Mesendoderm (in vitro differentiated cells): ENCODE measurements around the gene CCSER1.

ENCODE experiments used
- DNase-seq: peaks from one replicate; pipeline ENCODE4 v3.0.0; 2013
- H2AK5ac ChIP-seq: 2 replicates; pipeline ENCODE4 v1.6.1; 2013; ENCODE audit warnings: low read length, inconsistent platforms
- H2BK120ac ChIP-seq: 2 replicates; pipeline ENCODE4 v1.6.1; 2013; ENCODE audit warnings: low read depth, mild to moderate bottlenecking, low read length, moderate library complexity, mixed read lengths
- H2BK15ac ChIP-seq: replicated peaks from 2 replicates; pipeline ENCODE4 v1.6.1; 2013; ENCODE audit warnings: low read depth, mild to moderate bottlenecking, moderate library complexity
- H2BK5ac ChIP-seq: 2 replicates; pipeline ENCODE4 v1.6.1; 2013; ENCODE audit warnings: low read length, inconsistent platforms
- H3K18ac ChIP-seq: 2 replicates; pipeline ENCODE4 v1.6.1; 2013; ENCODE audit warnings: mild to moderate bottlenecking, low read length, mixed read lengths
- H3K23ac ChIP-seq: one replicate; pipeline ENCODE4 v1.6.1; 2013; ENCODE audit warnings: low read length
- H3K27ac ChIP-seq: 2 replicates; pipeline ENCODE4 v1.5.1; 2013; ENCODE audit warnings: low read depth, mild to moderate bottlenecking, inconsistent platforms, low read length, moderate library complexity
- H3K27me3 ChIP-seq: 2 replicates; pipeline ENCODE4 v1.6.1; 2013; ENCODE audit warnings: low read length, control low read depth, mild to moderate bottlenecking, inconsistent platforms; ENCODE audit not compliant: insufficient read depth, poor library complexity
- H3K36me3 ChIP-seq: 2 replicates; pipeline ENCODE4 v1.6.1; 2013; ENCODE audit warnings: low read length, inconsistent platforms; ENCODE audit not compliant: control insufficient read depth, insufficient read depth
- H3K4ac ChIP-seq: one replicate; pipeline ENCODE4 v1.6.1; 2013; ENCODE audit warnings: low read depth, mild to moderate bottlenecking, low read length, moderate library complexity
- H3K4me1 ChIP-seq: 2 replicates; pipeline ENCODE4 v1.6.1; 2013; ENCODE audit warnings: low read depth, low read length, inconsistent platforms; ENCODE audit not compliant: control insufficient read depth
- H3K4me2 ChIP-seq: 2 replicates; pipeline ENCODE4 v1.6.1; 2013; ENCODE audit warnings: low read length
- H3K4me3 ChIP-seq: 2 replicates; pipeline ENCODE4 v1.5.1; 2013; ENCODE audit warnings: mild to moderate bottlenecking, low read length
- H3K56ac ChIP-seq: one replicate; pipeline ENCODE4 v1.6.1; 2013; ENCODE audit warnings: low read length
- H3K79me1 ChIP-seq: 2 replicates; pipeline ENCODE4 v1.6.1; 2013; ENCODE audit warnings: low read length, inconsistent platforms
- H3K79me2 ChIP-seq: 2 replicates; pipeline ENCODE4 v1.6.1; 2013; ENCODE audit warnings: mild to moderate bottlenecking, low read length; ENCODE audit not compliant: control insufficient read depth, insufficient read depth
- H3K9ac ChIP-seq: 2 replicates; pipeline ENCODE4 v1.6.1; 2013; ENCODE audit warnings: low read length, inconsistent platforms
- H4K5ac ChIP-seq: one replicate; pipeline ENCODE4 v1.6.1; 2013; ENCODE audit warnings: low read length
- H4K8ac ChIP-seq: one replicate; pipeline ENCODE4 v1.6.1; 2013; ENCODE audit warnings: low read depth, mild to moderate bottlenecking, control low read depth, low read length, moderate library complexity
- WGBS: extraction: QIAGEN DNeasy Blood & Tissue Kit; methylation state at CpG from one replicate; pipeline ENCODE4 v1.1.7; 2013; ENCODE audit warnings: low lambda C conversion rate, missing lambda C conversion rate; ENCODE audit not compliant: insufficient coverage; ENCODE audit errors: extremely low coverage; 5-methylcytosine and 5-hydroxymethylcytosine counted together

Gene CCSER1

DNA sequence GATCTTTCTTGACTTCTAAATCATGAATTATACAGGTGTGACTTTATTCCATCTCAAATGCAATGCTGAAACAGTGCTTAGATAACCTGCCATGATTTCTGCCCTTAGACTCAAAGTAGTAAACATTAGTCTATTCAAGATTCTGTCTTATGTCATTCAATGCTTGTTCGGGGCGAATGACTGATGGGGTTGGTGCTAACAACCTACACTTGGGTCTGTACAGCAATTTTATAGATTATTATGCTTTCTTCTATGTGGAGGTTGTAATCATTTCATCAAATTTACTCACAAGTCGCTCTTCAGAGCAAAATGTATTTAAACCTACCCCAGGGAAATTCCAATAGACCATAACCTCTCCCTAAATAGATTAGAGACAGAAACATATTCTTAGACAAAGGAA lies 1155.0 kb downstream of the CCSER1 start:
- Histone ChIP-seq H3K23ac (no peak overlapping the region), H3K4me1 (peaks cover 5% of the 10 kb centered on the region), H3K4me2 (no peak overlapping the region), H2AK5ac (no peak overlapping the region), H3K79me2 (no peaks in the 10 kb centered on the region), H4K5ac (no peak overlapping the region), H3K56ac (no peak overlapping the region), H3K27ac (no peak overlapping the region), H2BK5ac (no peak overlapping the region), H3K18ac (no peak overlapping the region), H3K36me3 (no peaks in the 10 kb centered on the region), H2BK120ac (no peak overlapping the region), H2BK15ac (peak overlapping the region; percentile 64), H3K4ac (no peak overlapping the region), H3K9ac (no peak overlapping the region), H4K8ac (no peak overlapping the region), H3K27me3 (no peaks in the 10 kb centered on the region), H3K4me3 (no peak overlapping the region), H3K79me1 (no peaks in the 10 kb centered on the region)
- no CpG with 5 or more reads among the region's 3 CpGs for WGBS
- no peak for DNase-seq

DNA sequence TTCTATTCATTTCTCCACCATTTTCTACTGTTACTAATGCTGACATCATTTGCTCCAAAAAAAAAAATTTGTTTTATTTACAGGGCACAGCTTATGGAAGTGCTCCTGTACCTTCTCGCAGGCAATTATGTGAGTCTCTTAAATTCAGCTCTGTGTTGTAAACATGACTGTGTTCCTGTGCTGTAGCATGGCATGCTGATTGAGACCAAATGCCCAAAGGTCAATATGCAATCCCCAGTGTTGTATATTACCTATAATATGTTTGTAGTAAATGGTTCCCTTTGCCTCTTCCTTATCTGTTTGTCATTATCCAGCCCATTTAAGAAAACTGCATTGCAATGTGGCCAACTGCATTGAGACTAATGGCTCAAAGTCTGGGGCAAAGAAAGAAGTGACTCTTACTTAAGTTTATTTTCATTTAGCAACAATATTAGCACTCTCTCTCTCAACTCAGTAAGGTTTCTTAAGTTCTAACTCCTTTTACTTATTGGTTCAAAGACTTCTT lies 1156.6 kb downstream of the CCSER1 start:
- no peak overlapping the region for H3K4me3 ChIP-seq
- DNase-seq: no peak

DNA sequence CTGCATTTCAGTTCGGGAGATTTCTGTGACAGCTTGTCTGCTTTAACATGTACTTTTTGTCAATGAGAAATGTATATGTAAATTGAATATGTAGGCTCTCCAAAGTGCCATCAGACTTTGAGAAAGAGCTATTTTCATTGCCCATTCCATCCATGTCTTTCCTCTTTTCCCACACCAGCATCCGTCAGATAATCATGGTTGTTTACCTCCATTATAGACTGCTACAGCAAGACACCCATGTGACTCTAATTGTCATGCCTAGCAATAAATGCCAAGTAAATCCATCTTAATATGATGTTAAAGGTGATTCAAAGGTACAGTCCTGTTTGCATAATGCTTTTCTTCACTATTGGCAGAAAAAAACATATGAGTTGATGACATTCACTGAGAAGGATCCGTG lies 1157.3 kb downstream of the CCSER1 start:
- H3K4ac ChIP-seq: no peak overlapping the region
- no CpG with 5 or more reads among the region's 3 CpGs for WGBS
- H2BK120ac ChIP-seq: no peak overlapping the region
- no peak overlapping the region for H3K23ac ChIP-seq
- H3K4me3 ChIP-seq: no peak overlapping the region
- H3K27ac ChIP-seq: no peak overlapping the region
- no peak overlapping the region for H4K5ac ChIP-seq
- no peak overlapping the region for H2BK15ac ChIP-seq
- no peak overlapping the region for H3K56ac ChIP-seq
- DNase-seq: no peak
- no peak overlapping the region for H3K18ac ChIP-seq
- H3K4me1 ChIP-seq: peaks cover 5% of the 10 kb centered on the region
- no peaks in the 10 kb centered on the region for H3K27me3 ChIP-seq
- no peaks in the 10 kb centered on the region for H3K79me2 ChIP-seq
- no peak overlapping the region for H4K8ac ChIP-seq
- H3K9ac ChIP-seq: no peak overlapping the region
- no peaks in the 10 kb centered on the region for H3K36me3 ChIP-seq
- H3K4me2 ChIP-seq: no peak overlapping the region
- H2AK5ac ChIP-seq: no peak overlapping the region
- no peak overlapping the region for H2BK5ac ChIP-seq
- H3K79me1 ChIP-seq: no peaks in the 10 kb centered on the region

More for the DNA sequence above, 1156.6 kb downstream of the CCSER1 start:
- H3K79me1 ChIP-seq: no peaks in the 10 kb centered on the region
- no peak overlapping the region for H3K56ac ChIP-seq
- no peak overlapping the region for H2BK120ac ChIP-seq
- H3K79me2 ChIP-seq: no peaks in the 10 kb centered on the region
- no peaks in the 10 kb centered on the region for H3K36me3 ChIP-seq
- no peak overlapping the region for H3K4ac ChIP-seq
- no peak overlapping the region for H3K9ac ChIP-seq
- H4K5ac ChIP-seq: no peak overlapping the region
- no peak overlapping the region for H3K4me2 ChIP-seq
- H4K8ac ChIP-seq: no peak overlapping the region
- no peaks in the 10 kb centered on the region for H3K27me3 ChIP-seq
- no peak overlapping the region for H3K18ac ChIP-seq
- no peak overlapping the region for H2BK15ac ChIP-seq
- no peak overlapping the region for H2BK5ac ChIP-seq
- H3K4me1 ChIP-seq: peaks cover 5% of the 10 kb centered on the region
- no peak overlapping the region for H3K23ac ChIP-seq
- no peak overlapping the region for H2AK5ac ChIP-seq
- no CpG with 5 or more reads among the region's 1 CpG for WGBS
- H3K27ac ChIP-seq: no peak overlapping the region

DNA sequence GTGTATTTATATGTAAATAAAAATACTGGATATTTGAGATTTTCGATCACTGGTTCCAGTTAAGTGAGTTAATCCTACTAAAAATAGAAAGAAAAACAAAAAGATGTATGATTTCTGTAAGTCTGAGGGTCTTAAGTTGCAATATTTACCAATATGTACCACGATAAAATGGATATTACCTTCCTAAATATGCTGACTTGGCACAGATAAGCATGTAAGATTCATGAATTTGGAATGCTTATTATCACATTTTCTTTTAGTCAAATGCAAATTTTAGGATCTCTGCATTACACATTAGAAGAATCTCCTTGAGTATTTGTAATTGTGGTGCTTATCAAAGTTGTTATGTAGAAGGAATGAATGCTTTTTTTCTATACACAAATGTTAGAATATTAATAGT lies 1158.3 kb downstream of the CCSER1 start:
- H3K23ac ChIP-seq: no peak overlapping the region
- peaks cover 5% of the 10 kb centered on the region for H3K4me1 ChIP-seq
- H2BK15ac ChIP-seq: no peak overlapping the region
- no peak overlapping the region for H3K4ac ChIP-seq
- no peak overlapping the region for H3K18ac ChIP-seq
- H3K27me3 ChIP-seq: no peaks in the 10 kb centered on the region
- no peak overlapping the region for H3K9ac ChIP-seq
- DNase-seq: no peak
- no peak overlapping the region for H3K4me3 ChIP-seq
- no peak overlapping the region for H2BK120ac ChIP-seq
- H2BK5ac ChIP-seq: no peak overlapping the region
- H3K4me2 ChIP-seq: no peak overlapping the region
- no CpG with 5 or more reads among the region's 2 CpGs for WGBS
- H3K27ac ChIP-seq: no peak overlapping the region
- no peaks in the 10 kb centered on the region for H3K36me3 ChIP-seq
- no peak overlapping the region for H4K5ac ChIP-seq
- no peak overlapping the region for H2AK5ac ChIP-seq
- H3K56ac ChIP-seq: no peak overlapping the region
- H3K79me2 ChIP-seq: no peaks in the 10 kb centered on the region
- no peaks in the 10 kb centered on the region for H3K79me1 ChIP-seq
- H4K8ac ChIP-seq: no peak overlapping the region

DNA sequence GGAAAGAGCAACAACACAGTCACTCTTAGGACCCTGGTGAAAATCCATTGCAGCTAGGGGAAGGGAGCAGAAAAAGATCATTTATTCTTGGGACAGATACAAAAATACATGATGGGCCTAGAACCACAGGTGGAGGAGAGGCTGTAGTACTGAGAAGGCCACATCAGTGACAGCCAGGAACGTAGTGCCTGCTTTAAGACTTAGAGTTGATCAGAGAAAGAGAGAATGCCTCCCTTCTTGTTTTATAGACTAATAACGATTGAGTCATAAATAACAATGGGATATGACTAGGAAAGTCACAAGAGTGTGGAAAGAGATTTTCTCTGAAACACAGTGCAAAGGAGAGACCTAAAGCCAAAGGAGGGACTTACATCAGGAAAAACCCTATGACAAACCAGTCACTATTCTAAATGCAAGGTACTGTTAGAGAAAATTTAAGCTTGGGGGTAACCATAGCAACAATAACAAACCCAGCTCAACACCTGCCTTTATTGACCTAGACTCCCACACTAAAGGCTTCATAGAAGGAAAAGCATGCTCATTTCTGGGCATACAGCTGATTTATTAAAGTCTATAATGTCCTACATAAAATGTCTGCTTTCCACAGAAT lies 1161.6 kb downstream of the CCSER1 start:
- WGBS: no CpG with 5 or more reads among the region's 2 CpGs
- no peak overlapping the region for H2AK5ac ChIP-seq
- no peak overlapping the region for H3K56ac ChIP-seq
- no peaks in the 10 kb centered on the region for H3K79me1 ChIP-seq
- no peak overlapping the region for H2BK5ac ChIP-seq
- no peak overlapping the region for H3K4ac ChIP-seq
- H3K18ac ChIP-seq: no peak overlapping the region
- no peak overlapping the region for H3K9ac ChIP-seq
- no peak overlapping the region for H2BK15ac ChIP-seq
- DNase-seq: no peak
- H4K8ac ChIP-seq: no peak overlapping the region
- no peak overlapping the region for H2BK120ac ChIP-seq
- H3K79me2 ChIP-seq: no peaks in the 10 kb centered on the region
- H3K4me3 ChIP-seq: no peak overlapping the region
- H3K27ac ChIP-seq: no peak overlapping the region
- no peaks in the 10 kb centered on the region for H3K27me3 ChIP-seq
- H3K36me3 ChIP-seq: no peaks in the 10 kb centered on the region
- H4K5ac ChIP-seq: no peak overlapping the region
- no peak overlapping the region for H3K23ac ChIP-seq
- H3K4me2 ChIP-seq: no peak overlapping the region
- H3K4me1 ChIP-seq: no peaks in the 10 kb centered on the region

DNA sequence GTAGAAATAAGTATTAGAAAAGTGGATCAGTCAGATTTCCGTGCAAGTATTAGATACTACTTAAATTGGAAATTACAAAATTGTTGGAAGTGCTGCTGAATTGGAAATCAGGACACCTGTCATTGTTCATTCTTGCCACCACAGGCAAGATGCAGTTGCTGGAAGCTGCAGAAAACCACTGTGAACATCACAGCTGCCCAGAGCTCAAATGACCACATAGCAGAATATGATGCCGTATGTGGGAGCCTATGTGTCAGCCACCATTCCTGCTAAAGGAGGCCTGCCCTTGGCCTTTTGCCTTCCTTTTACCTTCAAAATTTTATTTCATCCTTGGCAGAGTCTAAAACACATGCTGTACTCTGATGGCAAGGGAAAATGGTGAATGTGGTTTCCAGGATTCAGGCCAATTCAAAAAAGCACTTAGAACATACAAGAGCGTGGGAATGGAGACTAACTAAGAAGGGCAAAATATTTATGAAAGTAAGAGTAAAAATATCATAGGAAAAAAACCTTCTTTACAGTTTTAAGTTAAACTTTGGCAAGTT lies 1171.0 kb downstream of the CCSER1 start:
- no peak overlapping the region for H2BK15ac ChIP-seq
- H2AK5ac ChIP-seq: no peak overlapping the region
- no peak overlapping the region for H3K9ac ChIP-seq
- no peak overlapping the region for H3K4me3 ChIP-seq
- H3K27ac ChIP-seq: no peak overlapping the region
- H4K8ac ChIP-seq: no peak overlapping the region
- no peaks in the 10 kb centered on the region for H3K27me3 ChIP-seq
- no peak overlapping the region for H2BK120ac ChIP-seq
- DNase-seq: no peak
- no peak overlapping the region for H3K18ac ChIP-seq
- no peaks in the 10 kb centered on the region for H3K79me1 ChIP-seq
- no CpG with 5 or more reads among the region's 3 CpGs for WGBS
- H2BK5ac ChIP-seq: no peak overlapping the region
- no peaks in the 10 kb centered on the region for H3K36me3 ChIP-seq
- H3K79me2 ChIP-seq: no peaks in the 10 kb centered on the region
- no peak overlapping the region for H3K23ac ChIP-seq
- H3K4ac ChIP-seq: no peak overlapping the region
- H3K56ac ChIP-seq: no peak overlapping the region
- no peak overlapping the region for H3K4me2 ChIP-seq
- no peaks in the 10 kb centered on the region for H3K4me1 ChIP-seq
- H4K5ac ChIP-seq: no peak overlapping the region
